A172 (cell line): Measurements from ENCODE around the gene TNNI3K. TPM values are rescaled to one million over a fixed set of nuclear protein-coding genes. Genes with fewer than 3 reads are reported as not detected.

Experiments
- DNase-seq: peaks from one replicate; pipeline ENCODE4 v3.0.0-alpha.2; 2015; ENCODE audit warnings: low spot score
- total RNA-seq: library from RNA; depleted of rRNA; stranded (reverse); fragments of >200 nt; shearing (Covaris generic); gene quantifications from 2 replicates; pipeline ENCODE4 v1.2.3, GENCODE V29; 2014; rRNA removed

Gene TNNI3K
- total RNA-seq, 1 experiment from 2014 or later = not detected

DNA sequence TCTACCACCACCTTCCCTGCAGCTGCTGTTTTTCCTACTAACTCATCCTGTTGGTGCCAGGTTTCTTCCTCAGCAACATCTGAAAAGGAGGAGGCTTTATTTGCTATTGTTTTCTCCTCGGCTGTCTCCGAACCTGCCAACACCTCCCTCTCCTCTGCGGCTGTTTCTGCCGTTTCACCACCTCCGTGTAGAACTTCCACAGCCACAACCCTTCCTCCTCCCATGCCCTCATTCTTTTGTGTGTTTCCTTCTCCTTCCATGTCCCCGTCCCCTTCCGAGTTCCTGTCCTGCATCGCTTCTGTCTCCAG lies 336.3 kb downstream of the TNNI3K start:
- DNase-seq = no peak

DNA sequence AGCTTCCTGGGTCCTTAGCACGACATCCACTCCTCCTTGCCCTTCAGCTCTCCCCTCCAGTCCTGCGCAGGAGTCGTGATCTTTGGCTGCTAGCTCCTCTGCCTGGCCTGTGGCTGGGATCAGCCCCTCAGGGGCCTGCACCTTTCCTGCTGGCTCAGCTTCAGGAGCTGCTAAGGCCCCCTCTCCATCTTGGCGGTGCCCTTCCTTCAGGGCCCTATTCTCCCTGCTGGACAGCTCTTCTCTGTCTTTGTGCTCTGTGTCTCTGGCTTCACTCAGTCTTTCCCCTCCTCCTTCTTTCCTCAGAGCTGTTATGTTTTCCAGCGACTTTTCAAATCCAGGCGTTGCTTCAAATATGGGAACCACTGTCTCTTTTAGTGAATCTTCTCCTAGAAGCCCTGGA lies 336.7 kb downstream of the TNNI3K start:
- no peak for DNase-seq

DNA sequence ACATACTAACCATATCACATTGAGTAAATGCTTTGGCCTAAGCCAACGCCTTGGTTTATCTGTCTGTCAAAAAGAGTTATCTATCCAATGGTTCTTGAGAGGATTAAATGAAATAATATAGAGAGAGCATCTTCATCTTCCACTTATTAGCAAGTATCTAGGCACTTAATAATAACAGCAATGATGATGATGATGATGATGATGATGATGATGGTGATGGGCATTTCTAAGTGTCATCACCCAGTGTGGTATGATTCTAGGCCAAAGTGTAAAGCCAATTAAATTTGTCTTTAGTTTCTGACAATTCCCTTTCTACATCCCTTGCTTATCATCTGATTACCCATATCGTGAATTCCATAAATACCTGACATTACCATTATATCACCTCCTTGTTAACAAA lies 342.9 kb downstream of the TNNI3K start:
- DNase-seq = no peak

DNA sequence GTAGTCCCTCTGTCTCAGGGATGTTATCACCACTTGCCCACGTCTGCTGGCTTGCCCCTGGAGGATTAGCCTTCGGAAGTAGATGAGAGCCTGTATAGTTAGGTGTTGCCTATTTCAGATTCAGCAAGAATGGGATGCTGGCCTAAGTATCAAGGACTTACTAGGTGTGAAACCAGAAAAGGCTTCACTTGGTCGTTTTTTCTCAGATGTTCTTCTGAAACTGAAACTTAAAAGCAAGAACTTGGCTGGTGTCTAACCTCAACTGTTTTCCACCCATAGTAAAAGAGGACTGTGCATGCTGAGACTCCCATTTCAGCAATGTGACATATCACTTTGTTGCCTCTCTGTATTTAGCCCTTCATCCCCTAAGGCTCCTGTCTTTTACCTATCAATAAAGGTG lies 344.2 kb downstream of the TNNI3K start:
- no peak for DNase-seq

DNA sequence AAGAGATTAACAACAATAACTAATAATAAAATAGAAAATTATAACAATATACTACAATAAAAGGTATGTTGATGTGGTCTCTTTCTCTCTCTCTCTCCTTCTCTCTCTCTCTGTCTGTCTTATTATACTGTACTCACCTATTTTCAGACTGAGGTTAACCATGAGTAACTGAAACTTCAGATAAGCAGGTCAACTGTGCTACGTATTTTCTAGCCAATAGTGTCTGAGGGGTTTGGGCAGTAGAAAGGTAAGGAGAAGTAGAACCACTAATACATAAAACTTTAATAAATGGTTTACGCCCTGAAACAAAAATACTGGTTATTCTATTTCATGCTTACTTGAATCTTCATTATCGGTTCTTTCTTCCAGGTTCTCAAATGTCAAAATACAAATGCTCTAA lies 348.2 kb downstream of the TNNI3K start:
- no peak for DNase-seq

DNA sequence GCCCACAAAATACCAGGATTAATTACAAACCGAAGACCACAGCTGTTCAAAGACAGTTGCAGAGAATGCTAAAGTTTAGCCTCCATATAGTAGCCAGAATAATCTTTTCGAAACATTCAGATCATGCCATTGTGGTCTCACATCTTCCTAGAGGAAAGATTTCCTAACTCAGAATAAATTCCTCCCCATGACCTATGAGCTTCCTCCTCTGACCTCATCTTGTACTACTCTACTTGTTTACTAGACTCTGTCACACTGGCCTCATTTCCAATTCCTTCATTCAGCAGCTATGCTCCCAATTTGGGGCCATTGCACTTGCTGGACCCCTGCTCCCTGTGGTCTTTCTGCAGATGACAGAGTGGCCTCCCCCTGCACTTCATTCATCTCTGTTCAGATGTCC lies 349.0 kb downstream of the TNNI3K start:
- DNase-seq = no peak

DNA sequence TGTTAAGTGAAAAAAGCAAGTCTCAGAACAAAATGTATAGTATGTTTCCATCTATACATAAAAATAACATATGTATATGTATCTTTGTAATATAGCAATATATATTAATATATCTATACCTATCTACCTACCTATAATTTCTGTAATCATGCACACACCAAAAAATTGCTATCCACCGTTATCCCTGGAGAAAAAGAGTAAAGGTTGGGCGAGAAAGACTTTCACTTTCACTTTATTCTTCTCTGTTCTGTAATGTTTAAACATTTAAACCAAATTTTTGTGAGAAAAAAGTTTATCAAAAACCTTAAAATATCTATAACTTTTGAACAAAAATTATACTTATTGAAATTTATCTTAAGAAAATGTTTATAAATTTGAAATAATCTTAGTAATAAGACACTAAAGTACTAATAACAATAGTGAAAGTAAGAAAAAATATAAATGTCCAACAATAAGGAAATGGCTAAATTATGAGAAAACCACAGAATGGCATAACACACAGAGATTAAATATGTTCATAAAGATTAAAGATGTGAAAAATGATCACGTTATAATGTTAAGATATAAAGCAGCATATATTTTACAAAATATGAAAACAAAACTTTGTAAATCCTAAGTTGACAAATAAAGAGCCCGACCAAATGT lies 351.2 kb downstream of the TNNI3K start:
- DNase-seq = peak; percentile 2

DNA sequence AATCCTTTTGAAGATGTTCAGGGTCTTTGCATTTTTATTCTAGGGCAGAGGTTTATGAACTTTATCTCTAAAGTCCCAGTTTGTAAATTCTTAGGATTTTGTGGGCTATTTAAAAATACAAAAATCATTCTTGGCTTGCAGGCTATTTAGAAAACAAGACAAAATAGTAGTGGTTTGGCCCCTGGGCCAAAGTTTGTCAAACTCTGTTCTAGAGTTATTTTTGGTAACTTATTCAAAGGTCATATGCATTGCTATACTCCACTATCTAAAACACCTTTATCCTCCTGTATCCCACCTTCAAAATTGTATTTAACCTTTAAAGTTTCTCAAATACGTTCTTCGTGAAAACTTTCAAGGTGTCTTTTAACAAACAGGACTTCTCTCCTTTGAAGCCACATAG lies 352.7 kb downstream of the TNNI3K start:
- DNase-seq = no peak

DNA sequence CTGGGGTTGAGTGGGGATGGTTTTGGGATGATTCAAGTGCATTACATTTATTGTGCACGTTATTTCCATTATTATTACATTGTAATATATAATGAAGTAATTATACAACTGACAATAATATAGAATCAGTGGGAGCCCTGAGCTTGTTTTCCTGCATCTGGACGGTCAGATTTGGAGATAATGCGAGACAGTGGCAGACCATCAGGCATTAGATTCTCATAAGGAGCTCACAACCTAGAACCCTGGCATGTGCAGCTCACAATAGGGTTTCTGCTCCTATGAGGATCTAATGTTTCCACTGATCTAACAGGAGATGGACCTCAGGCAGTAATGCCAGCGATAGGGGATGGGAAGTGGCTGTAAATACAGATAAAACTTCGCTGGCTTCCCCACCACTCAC lies 355.1 kb downstream of the TNNI3K start:
- no peak for DNase-seq

DNA sequence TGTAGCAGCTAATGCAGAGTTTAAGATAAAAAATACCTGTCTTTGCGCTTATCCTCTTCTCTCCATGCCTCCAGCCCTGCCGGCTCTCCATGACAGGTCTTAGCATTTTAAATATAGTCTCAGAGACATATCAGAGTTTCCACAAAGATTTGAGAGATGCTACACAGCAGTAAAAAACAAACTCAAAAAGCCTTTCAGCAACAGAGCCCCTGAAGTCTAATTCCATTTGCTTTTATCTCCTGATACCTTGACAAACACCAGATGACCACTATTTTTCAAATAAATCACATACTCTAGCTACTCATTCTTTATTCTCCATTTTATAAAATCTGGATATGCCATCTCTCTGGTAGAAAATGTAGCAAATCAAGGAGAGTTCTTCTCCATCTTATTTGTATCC lies 356.8 kb downstream of the TNNI3K start:
- DNase-seq = no peak

DNA sequence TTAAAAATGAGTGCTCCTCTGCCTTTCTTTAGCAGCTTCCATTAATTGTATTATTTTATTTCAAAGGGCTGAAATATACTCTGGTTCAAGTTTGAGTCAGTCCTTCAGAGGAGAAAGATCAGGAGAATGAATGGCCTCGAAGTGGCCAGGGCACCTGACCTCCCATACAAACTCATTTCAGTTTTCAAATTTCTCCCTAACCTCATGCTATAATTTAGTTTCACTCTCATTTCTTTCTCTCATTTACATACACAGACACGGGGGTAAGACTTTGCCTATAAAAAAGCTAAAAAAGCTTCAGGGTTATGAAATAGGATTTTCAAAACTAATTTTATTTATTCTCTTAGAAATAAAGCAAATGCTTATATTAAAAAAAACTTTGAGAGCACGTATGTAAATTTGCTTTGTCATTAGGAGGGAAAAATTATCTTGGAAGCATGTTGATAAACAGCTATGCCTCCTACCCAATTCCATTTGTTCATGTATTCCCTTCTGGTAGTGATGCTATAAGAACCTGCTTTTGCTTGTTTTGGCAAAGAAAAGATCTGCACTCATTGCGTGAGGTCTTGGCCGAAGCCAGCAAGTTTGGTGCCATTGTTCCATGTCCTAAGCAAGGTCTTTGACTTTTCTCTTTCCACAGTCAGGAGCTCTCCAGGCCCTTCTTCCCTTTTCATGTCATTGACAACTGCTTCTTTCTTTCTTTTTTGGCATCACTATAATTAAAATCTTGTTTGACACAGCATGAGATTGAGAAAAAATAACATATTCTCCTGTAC lies 357.6 kb downstream of the TNNI3K start:
- DNase-seq = no peak

Other genes starting within 250 kb of the TNNI3K start
- 2.7 and 3.0 TPM in 2 replicates for gene LRRIQ3, start 37.2 kb upstream of the TNNI3K start, total RNA-seq
- 9.2 and 12.9 TPM in 2 replicates for gene FPGT, start 37.1 kb upstream of the TNNI3K start, total RNA-seq